GM10847 (cell line): Measurements from ENCODE around the gene ALG14.

Experiments used
- POLR2A ChIP-seq: IDR thresholded peaks from 2 replicates; pipeline ENCODE4 v1.6.1; 2011; ENCODE audit not compliant: insufficient read length; ENCODE audit errors: extremely low read depth

Gene ALG14

GRCh38 chr1:95068956-95069709 is 3.6 kb downstream of the ALG14 start:
- TF ChIP-seq POLR2A, result no peak

GRCh38 chr1:95067568-95067967 is 5.2 kb downstream of the ALG14 start:
- no peak for TF ChIP-seq POLR2A

- no peak for TF ChIP-seq POLR2A
These were observed 5.7 kb downstream of the ALG14 start for GRCh38 chr1:95067062-95067461.

- no peak for TF ChIP-seq POLR2A
These were observed 11.2 kb downstream of the ALG14 start for GRCh38 chr1:95061445-95062006.

- TF ChIP-seq POLR2A, result no peak
These were observed 13.8 kb downstream of the ALG14 start for GRCh38 chr1:95058974-95059373.

- TF ChIP-seq POLR2A, result no peak
These were observed 15.4 kb downstream of the ALG14 start for GRCh38 chr1:95057351-95057750.

- TF ChIP-seq POLR2A, result no peak
These were observed 22.8 kb downstream of the ALG14 start for GRCh38 chr1:95049935-95050334.

GRCh38 chr1:95048317-95048716 is 24.4 kb downstream of the ALG14 start:
- no peak for TF ChIP-seq POLR2A

GRCh38 chr1:95046359-95046758 is 26.4 kb downstream of the ALG14 start:
- no peak for TF ChIP-seq POLR2A

GRCh38 chr1:95043141-95043980 is 29.4 kb downstream of the ALG14 start:
- TF ChIP-seq POLR2A, result no peak

- no peak for TF ChIP-seq POLR2A
These were observed 30.5 kb downstream of the ALG14 start for GRCh38 chr1:95042286-95042685.

GRCh38 chr1:95041491-95042165 is 31.1 kb downstream of the ALG14 start:
- TF ChIP-seq POLR2A, result no peak

- TF ChIP-seq POLR2A, result no peak
These were observed 32.7 kb downstream of the ALG14 start for GRCh38 chr1:95040032-95040525.

GRCh38 chr1:95039360-95040031 is 33.3 kb downstream of the ALG14 start:
- no peak for TF ChIP-seq POLR2A

GRCh38 chr1:95035536-95035935 is 37.2 kb downstream of the ALG14 start:
- no peak for TF ChIP-seq POLR2A
